Tibial nerve (tissue), 4 donors: Measurements from ENCODE around the gene ZNF346. TPM values are rescaled to one million over a fixed set of nuclear protein-coding genes. Genes with fewer than 3 reads are reported as not detected.

ENCODE experiments used
- DNase-seq, 2 donors: peaks; one replicate each; pipeline ENCODE4 v3.0.0-alpha.2; 2019; ENCODE audit warnings: low spot score in 2 of 2
- H3K27ac ChIP-seq, 4 donors: fragments of 200-600 bp; sonication (generic) in 3 of 4; one replicate each; pipeline ENCODE4 v1.5.1; 2017 to 2019; ENCODE audit warnings: mild to moderate bottlenecking in 1 of 4
- H3K27me3 ChIP-seq, 2 donors: fragments of 200-600 bp; sonication (generic) in 1 of 2; one replicate each; pipeline versions ENCODE4 v1.5.1 to v1.6.0; 2017 to 2019
- H3K36me3 ChIP-seq, 3 donors: fragments of 200-600 bp; sonication (generic); one replicate each; pipeline ENCODE4 v1.5.1; 2018 to 2019
- H3K4me1 ChIP-seq, 4 donors: fragments of 200-600 bp; sonication (generic) in 3 of 4; one replicate each; pipeline ENCODE4 v1.5.1; 2017 to 2019
- H3K4me3 ChIP-seq, 4 donors: fragments of 200-600 bp; sonication (generic) in 3 of 4; one replicate each; pipeline ENCODE4 v1.5.1; 2017 to 2019; ENCODE audit warnings: mild to moderate bottlenecking in 1 of 4, moderate library complexity in 1 of 4
- H3K9me3 ChIP-seq, 4 donors: fragments of 200-600 bp; sonication (generic) in 3 of 4; one replicate each; pipeline ENCODE4 v1.5.1; 2017 to 2019
- EP300 ChIP-seq, 2 donors: sonication (generic); formaldehyde crosslinking; IDR thresholded peaks; one replicate each; pipeline ENCODE4 v1.6.1; 2017; ENCODE audit warnings: antibody characterized with exemption in 2 of 2, mild to moderate bottlenecking in 1 of 2
- POLR2A ChIP-seq, 2 donors: fragments of 450-650 bp; IDR thresholded peaks; one replicate each; pipeline ENCODE4 v1.6.1; 2017; ENCODE audit warnings: antibody characterized with exemption in 2 of 2, mild to moderate bottlenecking in 2 of 2, moderate library complexity in 2 of 2
- WGBS, 2 donors: methylation state at CpG; one replicate each; pipeline ENCODE4 v1.1.5; 2018; 5-methylcytosine and 5-hydroxymethylcytosine counted together
- total RNA-seq, 4 donors: library from RNA; depleted of rRNA; stranded (reverse); fragments of >200 nt; gene quantifications; one replicate each; pipeline ENCODE4 v1.1.0, GENCODE V29; 2016
- TF ChIP-seq, protein P1 (sequence below), 5 experiments: fragments of 200-600 bp in 3 of 5; fragments of 450-650 bp in 2 of 5; sonication (generic) in 3 of 5; IDR thresholded peaks; one replicate each; pipeline ENCODE4 v1.5.1; 2016 to 2019; ENCODE audit warnings: antibody characterized with exemption in 5 of 5, mild to moderate bottlenecking in 3 of 5, moderate library complexity in 2 of 5

ZNF346 gene
- total RNA-seq, 4 donors from 2014 or later: 17.6 to 24.9 (median 18.8) TPM

DNA sequence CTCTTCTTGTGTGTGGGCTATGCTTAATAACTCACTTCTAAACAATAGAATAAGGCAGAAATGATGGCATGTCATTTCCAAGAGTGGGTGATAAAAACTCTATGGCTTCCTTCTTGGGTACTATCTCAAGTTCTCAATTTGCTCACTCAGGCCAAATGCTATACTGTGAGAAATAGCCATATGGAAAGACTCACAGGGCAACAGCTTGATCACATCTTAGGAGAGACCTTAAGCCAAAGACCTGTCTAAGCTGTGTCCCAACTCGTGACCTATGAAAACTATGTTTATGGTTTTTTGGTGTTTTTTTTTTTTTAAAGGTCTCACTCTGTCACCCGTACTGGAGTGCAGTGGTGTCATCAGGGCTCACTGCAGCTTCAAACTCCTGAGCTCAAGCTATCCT, 13.8 kb upstream of the ZNF346 start:
- H3K36me3 ChIP-seq: no peaks in the 10 kb centered on the region
- peaks cover 0 to 20% (median 15%) of the 10 kb centered on the region in 4 donors for H3K4me1 ChIP-seq
- H3K9me3 ChIP-seq: peaks cover 0 to 2% (median 0%) of the 10 kb centered on the region in 4 donors
- no peak overlapping the region for H3K27ac ChIP-seq
- H3K4me3 ChIP-seq: no peak overlapping the region
- DNase-seq: no peak
- no peaks in the 10 kb centered on the region for H3K27me3 ChIP-seq
- WGBS, 2 donors: 70 to 84% methylated on average over 2 of the region's 2 CpGs
- no peak for TF ChIP-seq EP300 (IDR thresholded peaks at IDR 0.05)
- no peak for TF ChIP-seq POLR2A (IDR thresholded peaks at IDR 0.05)
- TF ChIP-seq, protein P1, sequence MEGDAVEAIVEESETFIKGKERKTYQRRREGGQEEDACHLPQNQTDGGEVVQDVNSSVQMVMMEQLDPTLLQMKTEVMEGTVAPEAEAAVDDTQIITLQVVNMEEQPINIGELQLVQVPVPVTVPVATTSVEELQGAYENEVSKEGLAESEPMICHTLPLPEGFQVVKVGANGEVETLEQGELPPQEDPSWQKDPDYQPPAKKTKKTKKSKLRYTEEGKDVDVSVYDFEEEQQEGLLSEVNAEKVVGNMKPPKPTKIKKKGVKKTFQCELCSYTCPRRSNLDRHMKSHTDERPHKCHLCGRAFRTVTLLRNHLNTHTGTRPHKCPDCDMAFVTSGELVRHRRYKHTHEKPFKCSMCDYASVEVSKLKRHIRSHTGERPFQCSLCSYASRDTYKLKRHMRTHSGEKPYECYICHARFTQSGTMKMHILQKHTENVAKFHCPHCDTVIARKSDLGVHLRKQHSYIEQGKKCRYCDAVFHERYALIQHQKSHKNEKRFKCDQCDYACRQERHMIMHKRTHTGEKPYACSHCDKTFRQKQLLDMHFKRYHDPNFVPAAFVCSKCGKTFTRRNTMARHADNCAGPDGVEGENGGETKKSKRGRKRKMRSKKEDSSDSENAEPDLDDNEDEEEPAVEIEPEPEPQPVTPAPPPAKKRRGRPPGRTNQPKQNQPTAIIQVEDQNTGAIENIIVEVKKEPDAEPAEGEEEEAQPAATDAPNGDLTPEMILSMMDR (IDR thresholded peaks at IDR 0.05): no peak

DNA sequence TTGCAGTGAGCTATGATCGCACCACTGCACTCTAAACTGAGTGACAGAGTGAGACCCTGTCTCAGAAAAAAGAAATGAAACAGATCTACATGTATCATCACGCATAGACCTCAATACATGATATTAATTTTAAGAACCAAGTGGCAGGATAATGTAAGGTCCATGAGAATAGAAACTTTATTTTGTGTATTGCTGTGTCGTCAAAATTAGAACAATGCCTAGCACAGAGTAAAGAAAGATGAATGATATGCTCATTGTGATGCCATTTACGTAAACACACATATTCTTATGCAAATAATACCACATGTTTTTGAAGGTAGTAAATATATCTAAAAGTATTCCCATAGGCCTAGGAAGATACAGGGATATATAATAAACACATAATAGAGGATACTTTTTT, 12.3 kb upstream of the ZNF346 start:
- H3K4me1 ChIP-seq: peaks cover 0 to 6% (median 5%) of the 10 kb centered on the region in 4 donors
- peaks cover 0 to 2% (median 0%) of the 10 kb centered on the region in 4 donors for H3K9me3 ChIP-seq
- 83 to 86% methylated on average over 4 of the region's 4 CpGs for WGBS, 2 donors
- H3K27me3 ChIP-seq: no peaks in the 10 kb centered on the region
- H3K4me3 ChIP-seq: no peak overlapping the region
- no peaks in the 10 kb centered on the region for H3K36me3 ChIP-seq
- DNase-seq: no peak
- TF ChIP-seq EP300 (IDR thresholded peaks at IDR 0.05) (no peak), POLR2A (IDR thresholded peaks at IDR 0.05) (no peak)
- TF ChIP-seq, protein P1 (IDR thresholded peaks at IDR 0.05): no peak
- no peak overlapping the region for H3K27ac ChIP-seq

DNA sequence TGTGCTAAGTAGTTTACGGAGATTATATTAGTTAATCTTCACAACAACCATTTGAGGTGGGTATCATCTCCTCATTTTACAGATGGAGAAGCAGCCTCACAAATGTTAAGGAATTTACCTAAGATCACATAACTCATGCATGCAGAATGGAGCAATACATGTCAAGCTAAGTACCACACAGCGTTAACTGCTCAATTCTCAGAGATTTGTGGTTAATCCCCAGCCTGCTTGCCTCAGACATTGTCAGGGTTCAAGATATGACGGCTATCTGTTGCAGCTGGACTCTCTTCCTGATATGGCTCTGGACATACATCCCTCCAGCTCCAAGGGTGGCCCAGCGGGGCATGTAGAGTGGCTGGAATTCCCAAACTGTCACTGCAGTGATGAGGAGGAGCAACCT, 7.3 kb upstream of the ZNF346 start:
- H3K4me1 ChIP-seq: no peaks in the 10 kb centered on the region
- DNase-seq: no peak
- no peaks in the 10 kb centered on the region for H3K27me3 ChIP-seq
- H3K27ac ChIP-seq: no peak overlapping the region
- TF ChIP-seq, protein P1 (IDR thresholded peaks at IDR 0.05): no peak
- TF ChIP-seq EP300 (IDR thresholded peaks at IDR 0.05) (no peak), POLR2A (IDR thresholded peaks at IDR 0.05) (no peak)
- H3K4me3 ChIP-seq: no peak overlapping the region
- 84 to 93% methylated on average over 4 of the region's 4 CpGs for WGBS, 2 donors
- H3K9me3 ChIP-seq: no peaks in the 10 kb centered on the region
- no peaks in the 10 kb centered on the region for H3K36me3 ChIP-seq

DNA sequence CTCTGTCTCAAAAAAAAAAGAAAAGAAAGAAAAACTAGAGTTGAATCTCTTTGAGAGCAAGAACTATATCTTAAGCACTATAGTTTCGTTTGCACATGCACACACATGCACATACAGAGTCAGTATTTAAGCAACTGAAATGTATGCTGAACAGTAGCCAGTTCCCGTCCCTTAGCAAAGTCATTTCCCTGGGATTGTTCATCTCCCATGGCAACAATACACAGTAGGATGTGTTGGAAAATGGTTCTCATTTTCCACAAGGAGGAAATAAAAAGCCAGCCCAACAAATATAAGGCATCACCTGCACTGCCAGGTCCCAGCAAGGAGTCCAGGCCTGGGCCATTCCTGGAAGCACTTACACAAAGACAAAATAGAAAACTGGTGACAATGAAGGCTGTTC, 4.2 kb upstream of the ZNF346 start:
- Histone ChIP-seq H3K4me1 (peaks cover 0 to 9% (median under 1%) of the 10 kb centered on the region in 4 donors), H3K9me3 (no peaks in the 10 kb centered on the region), H3K4me3 (no peak overlapping the region), H3K27ac (no peak overlapping the region), H3K27me3 (no peaks in the 10 kb centered on the region), H3K36me3 (no peaks in the 10 kb centered on the region)
- TF ChIP-seq POLR2A (IDR thresholded peaks at IDR 0.05) (no peak), EP300 (IDR thresholded peaks at IDR 0.05) (no peak)
- TF ChIP-seq, protein P1 (IDR thresholded peaks at IDR 0.05): no peak
- DNase-seq: no peak
- WGBS, 2 donors: 81 to 89% methylated on average over 2 of the region's 2 CpGs

DNA sequence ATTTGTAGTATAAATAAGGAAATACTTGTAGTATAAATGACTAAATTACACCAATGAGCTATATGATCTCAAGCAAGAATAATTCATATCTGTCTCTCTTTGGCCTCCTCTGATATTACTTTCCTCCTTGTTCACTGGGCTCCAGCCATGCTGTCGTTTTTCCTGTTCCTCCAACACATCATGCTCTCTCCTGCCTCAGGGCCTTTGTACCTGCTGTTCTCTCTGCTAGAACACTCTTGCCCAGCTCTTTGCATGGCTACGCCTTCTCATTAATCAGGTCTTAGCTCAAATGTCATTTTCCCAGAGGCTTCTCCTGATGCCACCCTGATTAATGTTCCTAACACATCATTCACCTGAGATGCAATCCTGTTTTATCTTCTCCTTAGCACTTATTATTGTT, 2.5 kb upstream of the ZNF346 start:
- H3K4me1 ChIP-seq: peaks cover 0 to 23% (median 3%) of the 10 kb centered on the region in 4 donors
- H3K27ac ChIP-seq: no peak overlapping the region
- no peaks in the 10 kb centered on the region for H3K27me3 ChIP-seq
- TF ChIP-seq EP300 (IDR thresholded peaks at IDR 0.05) (no peak), POLR2A (IDR thresholded peaks at IDR 0.05) (no peak)
- TF ChIP-seq, protein P1 (IDR thresholded peaks at IDR 0.05): no peak
- WGBS, 2 donors: 92 to 96% methylated on average over 2 of the region's 2 CpGs
- no peaks in the 10 kb centered on the region for H3K36me3 ChIP-seq
- H3K4me3 ChIP-seq: no peak overlapping the region
- H3K9me3 ChIP-seq: no peaks in the 10 kb centered on the region
- no peak for DNase-seq
